ENCODE measurements around the gene RBSN. TPM values are rescaled to one million over a fixed set of nuclear protein-coding genes. Genes with fewer than 3 reads are reported as not detected.

RBSN gene
- total RNA-seq, 1 donor from 2014 or later, result 35.4 TPM

- no peak overlapping the region for H3K4me3 Mint-ChIP-seq
- no peaks in the 10 kb centered on the region for H4K20me1 ChIP-seq (ENCODE audit: low read depth)
- H2AFZ ChIP-seq (replicated peaks), result no peak overlapping the region
- no peak for DNase-seq (ENCODE audit: low spot score)
- no peak overlapping the region for H3K4me2 ChIP-seq
- peaks cover 4% of the 10 kb centered on the region for H3K27me3 Mint-ChIP-seq (ENCODE audit: insufficient read depth, low read depth)
- H3K9me3 ChIP-seq (ENCODE audit: low read depth), result no peaks in the 10 kb centered on the region
- H3K27me3 ChIP-seq, result no peaks in the 10 kb centered on the region
- H3K36me3 ChIP-seq, result no peaks in the 10 kb centered on the region
- no peak overlapping the region for H3K27ac Mint-ChIP-seq
- H3K79me2 ChIP-seq (ENCODE audit: low read depth), result no peaks in the 10 kb centered on the region
- H3K36me3 Mint-ChIP-seq, result peaks cover 42% of the 10 kb centered on the region
- H3F3A ChIP-seq (ENCODE audit: low read depth), result no peaks in the 10 kb centered on the region
- H3K9ac ChIP-seq, result no peak overlapping the region
- no peaks in the 10 kb centered on the region for H3K4me1 Mint-ChIP-seq
- no peaks in the 10 kb centered on the region for H3K4me1 ChIP-seq
- no peak overlapping the region for H3K4me3 ChIP-seq
- no peak overlapping the region for H3K27ac ChIP-seq
- H3K9me3 Mint-ChIP-seq, result no peaks in the 10 kb centered on the region
- TF ChIP-seq CTCF (IDR thresholded peaks at IDR 0.05) (no peak), EZH2phosphoT487 (IDR thresholded peaks at IDR 0.05) (no peak), EZH2 (IDR thresholded peaks at IDR 0.05) (no peak)
Observed at GRCh38 chr3:15081960-15082664, 16.8 kb downstream of the RBSN start.

GRCh38 chr3:15079091-15079490 is 19.9 kb downstream of the RBSN start:
- no peaks in the 10 kb centered on the region for H3K9me3 Mint-ChIP-seq
- no peaks in the 10 kb centered on the region for H4K20me1 ChIP-seq (ENCODE audit: low read depth)
- H3K27ac Mint-ChIP-seq, result no peak overlapping the region
- H2AFZ ChIP-seq (replicated peaks), result no peak overlapping the region
- peaks cover 45% of the 10 kb centered on the region for H3K36me3 Mint-ChIP-seq
- peaks cover 4% of the 10 kb centered on the region for H3K27me3 Mint-ChIP-seq (ENCODE audit: insufficient read depth, low read depth)
- peaks cover 5% of the 10 kb centered on the region for H3K36me3 ChIP-seq
- TF ChIP-seq EZH2 (IDR thresholded peaks at IDR 0.05) (no peak), EZH2phosphoT487 (IDR thresholded peaks at IDR 0.05) (no peak), CTCF (IDR thresholded peaks at IDR 0.05) (no peak)
- no peak overlapping the region for H3K27ac ChIP-seq
- no peaks in the 10 kb centered on the region for H3K27me3 ChIP-seq
- H3K4me3 ChIP-seq, result no peak overlapping the region
- no peaks in the 10 kb centered on the region for H3K79me2 ChIP-seq (ENCODE audit: low read depth)
- no peaks in the 10 kb centered on the region for H3K4me1 ChIP-seq
- no peak for DNase-seq (ENCODE audit: low spot score)
- H3K9ac ChIP-seq, result no peak overlapping the region
- H3K4me3 Mint-ChIP-seq, result no peak overlapping the region
- H3K4me1 Mint-ChIP-seq, result no peaks in the 10 kb centered on the region
- H3K4me2 ChIP-seq, result no peak overlapping the region
- no peaks in the 10 kb centered on the region for H3F3A ChIP-seq (ENCODE audit: low read depth)
- H3K9me3 ChIP-seq (ENCODE audit: low read depth), result no peaks in the 10 kb centered on the region

GRCh38 chr3:15074500-15074899 is 24.4 kb downstream of the RBSN start:
- Histone ChIP-seq H3K9ac (no peak overlapping the region), H4K20me1 (ENCODE audit: low read depth) (peaks cover 4% of the 10 kb centered on the region), H2AFZ (replicated peaks) (no peak overlapping the region), H3F3A (ENCODE audit: low read depth) (no peaks in the 10 kb centered on the region), H3K9me3 (ENCODE audit: low read depth) (no peaks in the 10 kb centered on the region), H3K36me3 (peaks cover 5% of the 10 kb centered on the region), H3K27me3 (no peaks in the 10 kb centered on the region), H3K27ac (no peak overlapping the region), H3K79me2 (ENCODE audit: low read depth) (no peaks in the 10 kb centered on the region), H3K4me2 (no peak overlapping the region), H3K4me1 (no peaks in the 10 kb centered on the region), H3K4me3 (no peak overlapping the region)
- Mint-ChIP-seq H3K27me3 (ENCODE audit: insufficient read depth, low read depth) (peaks cover under 1% of the 10 kb centered on the region), H3K36me3 (peaks cover 36% of the 10 kb centered on the region), H3K9me3 (no peaks in the 10 kb centered on the region), H3K4me3 (no peak overlapping the region), H3K27ac (no peak overlapping the region), H3K4me1 (no peaks in the 10 kb centered on the region)
- no peak for DNase-seq (ENCODE audit: low spot score)
- TF ChIP-seq EZH2phosphoT487 (IDR thresholded peaks at IDR 0.05) (no peak), EZH2 (IDR thresholded peaks at IDR 0.05) (no peak), CTCF (IDR thresholded peaks at IDR 0.05) (no peak)
